Testis (tissue), 3 donors: ENCODE results near the gene ALOXE3. TPM values are rescaled to one million over a fixed set of nuclear protein-coding genes. Genes with fewer than 3 reads are reported as not detected.

Source experiments
- DNase-seq: peaks from one replicate; pipeline ENCODE4 v3.0.0-alpha.2; 2019
- H3K27ac ChIP-seq, 2 donors: fragments of 200-600 bp; sonication (generic); one replicate each; pipeline ENCODE4 v1.5.1; 2019
- H3K27me3 ChIP-seq: fragments of 200-600 bp; sonication (generic); one replicate; pipeline ENCODE4 v1.5.1; 2019
- H3K36me3 ChIP-seq: fragments of 200-600 bp; sonication (generic); one replicate; pipeline ENCODE4 v1.5.1; 2017; ENCODE audit warnings: low read depth; ENCODE audit errors: missing control alignments
- H3K4me1 ChIP-seq: fragments of 200-600 bp; sonication (generic); one replicate; pipeline ENCODE4 v1.5.1; 2019
- H3K4me3 ChIP-seq, 2 donors: fragments of 200-600 bp; sonication (generic); one replicate each; pipeline ENCODE4 v1.5.1; 2017 to 2019
- H3K9me3 ChIP-seq: fragments of 200-600 bp; sonication (generic); one replicate; pipeline ENCODE4 v1.5.1; 2017
- POLR2A ChIP-seq: fragments of 450-650 bp; IDR thresholded peaks from one replicate; pipeline ENCODE4 v1.6.1; 2017; ENCODE audit warnings: antibody characterized with exemption, mild to moderate bottlenecking, moderate library complexity
- WGBS, 2 donors: methylation state at CpG; one replicate each; pipeline ENCODE4 v1.1.5; 2018; 5-methylcytosine and 5-hydroxymethylcytosine counted together
- intact Hi-C: fragments of 100-400 bp; cut with DNase I; formaldehyde crosslinking; loops from one replicate; pipeline ENCODE4 v1.15.1; 2023; ENCODE audit warnings: low total_unique reads
- polyA plus RNA-seq: library from polyadenylated mRNA; stranded (reverse); fragments of 350-450 nt; fragmentation: Illumina TruSeq; extraction: RNeasy Lipid Tissue Mini Kit (QIAGEN cat#74804); gene quantifications from one replicate; pipeline ENCODE4 v1.2.3, GENCODE V29; 2014; ENCODE audit warnings: low read depth, low replicate concordance; ENCODE audit not compliant: insufficient read depth
- total RNA-seq, 2 donors: library from RNA; depleted of rRNA; stranded (reverse); fragments of >200 nt; gene quantifications; one replicate each; pipeline ENCODE4 v1.2.3, GENCODE V29; 2016
- TF ChIP-seq, protein P1 (sequence below), 3 experiments: fragments of 450-650 bp in 2 of 3; fragments of 200-600 bp in 1 of 3; sonication (generic) in 1 of 3; IDR thresholded peaks; one replicate each; pipeline ENCODE4 v1.5.1; 2016 to 2019; ENCODE audit warnings: antibody characterized with exemption in 3 of 3, mild to moderate bottlenecking in 2 of 3, moderate library complexity in 1 of 3

Gene ALOXE3
- total and polyA plus RNA-seq, 3 donors from 2014 or later, result 2.2 to 4.3 (median 2.7) TPM

DNA sequence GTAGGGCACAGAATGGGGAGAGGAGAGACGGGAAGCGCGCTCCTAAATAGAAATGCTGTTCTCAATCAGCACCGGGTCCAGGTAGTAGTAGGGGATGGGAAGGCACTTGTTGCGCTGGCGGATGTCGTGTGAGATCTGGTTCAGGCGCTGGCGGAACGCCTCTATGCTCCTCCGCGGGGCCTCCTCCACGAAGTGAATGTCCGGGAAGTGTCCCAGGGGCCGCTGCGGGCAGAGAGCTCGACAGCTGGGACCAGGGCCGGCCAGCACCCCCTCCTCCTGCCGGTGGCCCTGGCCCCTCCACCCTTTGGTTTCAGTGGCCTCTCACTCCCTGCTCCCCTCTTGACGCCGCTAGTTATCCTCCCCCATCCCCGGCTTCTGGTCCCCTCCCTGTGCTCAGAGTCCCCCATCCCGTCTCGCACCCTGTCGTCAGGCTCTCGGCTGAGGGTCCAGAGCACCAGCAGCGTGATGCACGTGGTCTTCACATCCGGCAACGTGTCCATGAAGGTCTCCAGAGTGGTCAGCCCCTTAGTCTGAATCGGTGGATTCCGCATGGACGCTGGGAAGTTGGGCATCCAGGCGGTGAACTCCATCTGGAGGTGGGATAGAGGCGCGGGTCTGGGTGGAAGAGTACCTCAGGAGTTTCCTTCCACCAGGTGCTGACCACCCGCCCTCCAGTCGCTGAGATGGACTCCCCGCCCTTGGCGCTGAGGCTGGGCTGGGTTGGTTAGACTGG lies 45.4 kb downstream of the ALOXE3 start:
- TF ChIP-seq, protein P1, sequence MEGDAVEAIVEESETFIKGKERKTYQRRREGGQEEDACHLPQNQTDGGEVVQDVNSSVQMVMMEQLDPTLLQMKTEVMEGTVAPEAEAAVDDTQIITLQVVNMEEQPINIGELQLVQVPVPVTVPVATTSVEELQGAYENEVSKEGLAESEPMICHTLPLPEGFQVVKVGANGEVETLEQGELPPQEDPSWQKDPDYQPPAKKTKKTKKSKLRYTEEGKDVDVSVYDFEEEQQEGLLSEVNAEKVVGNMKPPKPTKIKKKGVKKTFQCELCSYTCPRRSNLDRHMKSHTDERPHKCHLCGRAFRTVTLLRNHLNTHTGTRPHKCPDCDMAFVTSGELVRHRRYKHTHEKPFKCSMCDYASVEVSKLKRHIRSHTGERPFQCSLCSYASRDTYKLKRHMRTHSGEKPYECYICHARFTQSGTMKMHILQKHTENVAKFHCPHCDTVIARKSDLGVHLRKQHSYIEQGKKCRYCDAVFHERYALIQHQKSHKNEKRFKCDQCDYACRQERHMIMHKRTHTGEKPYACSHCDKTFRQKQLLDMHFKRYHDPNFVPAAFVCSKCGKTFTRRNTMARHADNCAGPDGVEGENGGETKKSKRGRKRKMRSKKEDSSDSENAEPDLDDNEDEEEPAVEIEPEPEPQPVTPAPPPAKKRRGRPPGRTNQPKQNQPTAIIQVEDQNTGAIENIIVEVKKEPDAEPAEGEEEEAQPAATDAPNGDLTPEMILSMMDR (IDR thresholded peaks at IDR 0.05), result no peak
- no peak for TF ChIP-seq POLR2A
- no peak for DNase-seq
- Histone ChIP-seq H3K4me3 (no peak overlapping the region), H3K36me3 (no peaks in the 10 kb centered on the region), H3K27me3 (no peaks in the 10 kb centered on the region), H3K9me3 (no peaks in the 10 kb centered on the region), H3K4me1 (peaks cover 11% of the 10 kb centered on the region), H3K27ac (no peak overlapping the region)
- intact Hi-C loops, result no loop called here
- WGBS, 2 donors, result 3% methylated on average over 28 to 40 of the region's 40 CpGs

DNA sequence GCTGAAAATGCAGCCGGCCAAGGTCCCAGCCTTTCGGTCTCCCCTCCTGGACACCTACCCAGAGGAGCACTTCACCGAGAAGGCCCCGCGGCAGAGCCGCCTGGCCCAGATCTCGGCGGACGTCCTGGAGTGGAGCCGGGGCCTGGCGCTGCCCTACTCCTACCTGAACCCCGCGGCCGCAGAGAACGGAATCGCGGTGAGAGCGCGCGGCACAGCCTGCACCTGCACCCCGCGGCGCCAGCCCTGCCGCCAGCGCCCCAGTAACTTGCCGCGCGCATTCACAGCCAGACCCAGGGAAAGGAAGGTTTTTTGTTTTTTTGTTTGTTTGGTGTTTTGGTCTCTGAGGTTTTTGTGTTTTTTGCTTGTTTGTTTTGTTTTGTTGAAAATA lies 46.0 kb downstream of the ALOXE3 start:
- DNase-seq, result no peak
- no peak for TF ChIP-seq POLR2A
- TF ChIP-seq, protein P1 (IDR thresholded peaks at IDR 0.05), result no peak
- H3K4me3 ChIP-seq, result no peak overlapping the region
- H3K9me3 ChIP-seq, result no peaks in the 10 kb centered on the region
- WGBS, 2 donors, result 4 to 6% methylated on average over 21 to 28 of the region's 28 CpGs
- peaks cover 11% of the 10 kb centered on the region for H3K4me1 ChIP-seq
- no peak overlapping the region for H3K27ac ChIP-seq
- H3K36me3 ChIP-seq, result no peaks in the 10 kb centered on the region
- intact Hi-C loops, result no loop called here
- no peaks in the 10 kb centered on the region for H3K27me3 ChIP-seq

DNA sequence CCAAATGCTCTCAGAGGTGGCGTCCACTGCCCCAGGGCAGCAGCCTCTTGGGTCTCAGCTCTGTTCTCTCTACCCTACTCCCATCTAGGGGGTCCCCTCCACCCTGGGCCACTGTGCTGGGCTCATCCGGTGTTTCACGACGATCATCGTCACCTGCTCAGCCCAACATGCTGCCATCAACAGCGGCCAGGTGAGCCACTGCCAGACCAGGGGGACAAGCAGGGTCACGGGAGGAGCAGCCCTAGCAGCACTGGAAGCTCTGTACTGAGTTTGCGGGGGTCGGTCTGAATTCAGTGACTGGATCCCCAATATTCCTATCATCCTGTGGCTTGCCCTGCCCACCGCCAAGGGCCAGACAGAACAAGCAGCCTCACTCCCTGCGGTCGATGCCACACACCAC lies 46.8 kb downstream of the ALOXE3 start:
- Histone ChIP-seq H3K4me3 (no peak overlapping the region), H3K27ac (no peak overlapping the region), H3K27me3 (no peaks in the 10 kb centered on the region), H3K4me1 (peaks cover 11% of the 10 kb centered on the region), H3K36me3 (no peaks in the 10 kb centered on the region), H3K9me3 (no peaks in the 10 kb centered on the region)
- intact Hi-C loops, result no loop called here
- no peak for TF ChIP-seq POLR2A
- TF ChIP-seq, protein P1 (IDR thresholded peaks at IDR 0.05), result no peak
- 82% methylated on average over 10 to 12 of the region's 12 CpGs for WGBS, 2 donors
- no peak for DNase-seq

DNA sequence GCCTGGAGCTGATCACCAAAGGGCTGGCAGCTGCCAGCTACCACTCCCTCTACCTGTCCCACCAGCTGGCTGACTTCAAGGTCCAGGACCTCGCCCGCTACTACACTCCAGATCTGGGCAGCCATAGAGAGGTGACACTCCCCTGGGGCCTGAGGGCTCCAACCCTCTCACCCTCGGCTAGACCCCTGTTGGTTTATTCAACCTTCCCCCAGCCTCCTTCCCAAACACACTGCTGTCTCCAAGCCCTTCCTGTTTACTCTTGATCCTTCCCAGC lies 48.8 kb downstream of the ALOXE3 start:
- peaks cover 11% of the 10 kb centered on the region for H3K4me1 ChIP-seq
- intact Hi-C loops, result no loop called here
- no peaks in the 10 kb centered on the region for H3K27me3 ChIP-seq
- 92 to 94% methylated on average over 3 of the region's 3 CpGs for WGBS, 2 donors
- H3K36me3 ChIP-seq, result no peaks in the 10 kb centered on the region
- H3K9me3 ChIP-seq, result no peaks in the 10 kb centered on the region
- no peak overlapping the region for H3K27ac ChIP-seq
- no peak overlapping the region for H3K4me3 ChIP-seq
- DNase-seq, result no peak
- TF ChIP-seq POLR2A, result no peak
- TF ChIP-seq, protein P1 (IDR thresholded peaks at IDR 0.05), result no peak
